Measurements from ENCODE around the gene CNST. TPM values are rescaled to one million over a fixed set of nuclear protein-coding genes. Genes with fewer than 3 reads are reported as not detected.

The CNST gene
- total RNA-seq, 1 experiment from 2014 or later: 9.1 TPM

DNA sequence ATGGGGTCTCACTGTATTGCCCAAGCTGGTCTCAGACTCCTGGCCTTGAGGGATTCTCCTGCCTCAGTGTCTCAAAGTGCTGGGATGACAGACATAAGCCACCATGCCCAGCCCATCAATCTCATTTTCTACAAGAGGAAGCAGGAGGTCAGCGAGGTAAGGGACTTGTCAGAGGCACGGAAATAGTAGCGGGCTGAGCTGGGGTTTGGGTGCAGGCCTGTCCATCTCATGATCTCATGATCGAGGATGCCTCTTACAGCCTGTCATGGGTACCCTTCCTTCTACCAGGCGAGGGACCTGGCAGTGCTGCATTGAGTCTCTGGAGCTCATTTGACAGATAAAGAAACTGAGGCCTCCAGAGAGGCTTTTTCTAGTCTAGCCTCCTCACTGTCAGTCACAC is 129.4 kb downstream of the CNST start:
- CTCF ChIA-PET: no interaction called here
- POLR2A ChIA-PET (ENCODE audit: unreplicated experiment): no interaction called here
- H3K4me3 ChIP-seq: no peak overlapping the region
- BruUV-seq (replicated peaks): no TSS peak
- H3K27me3 ChIP-seq (ENCODE audit: insufficient read depth, low read depth): no peaks in the 10 kb centered on the region
- no peaks in the 10 kb centered on the region for H3K79me2 ChIP-seq (ENCODE audit: low read depth)
- H3K27ac ChIP-seq: no peak overlapping the region
- H3K9me2 ChIP-seq (ENCODE audit: insufficient read depth): no peaks in the 10 kb centered on the region
- intact Hi-C loops (cut with micrococcal nuclease; ENCODE audit: unreplicated experiment): no loop called here
- H2AFZ ChIP-seq: no peak overlapping the region
- TF ChIP-seq CTCF (conservative IDR thresholded peaks at IDR 0.05) (no peak), EZH2 (IDR thresholded peaks at IDR 0.05; ENCODE audit: low read depth) (no peak)
- no peak for DNase-seq
- H3F3A ChIP-seq (ENCODE audit: insufficient read depth, low read depth): no peaks in the 10 kb centered on the region
- H3K36me3 ChIP-seq (ENCODE audit: low read depth): no peaks in the 10 kb centered on the region
- H4K20me1 ChIP-seq (ENCODE audit: insufficient read depth): no peaks in the 10 kb centered on the region
- no peaks in the 10 kb centered on the region for H3K9me3 ChIP-seq (ENCODE audit: insufficient read depth, low read depth)
- no peaks in the 10 kb centered on the region for H3K4me1 ChIP-seq (replicated peaks; ENCODE audit: insufficient read depth)
- no peak overlapping the region for H3K4me2 ChIP-seq

- CTCF ChIA-PET: no interaction called here
- H3K4me3 ChIP-seq: peak overlapping the region; percentile 20; the same call in 1 of the 2 replicates
- TF ChIP-seq EZH2 (IDR thresholded peaks at IDR 0.05; ENCODE audit: low read depth) (no peak), CTCF (conservative IDR thresholded peaks at IDR 0.05) (no peak)
- no peak for DNase-seq
- H3K79me2 ChIP-seq (ENCODE audit: low read depth): no peaks in the 10 kb centered on the region
- no peaks in the 10 kb centered on the region for H3K27me3 ChIP-seq (ENCODE audit: insufficient read depth, low read depth)
- no peak overlapping the region for H3K27ac ChIP-seq
- intact Hi-C loops (cut with micrococcal nuclease; ENCODE audit: unreplicated experiment): loop anchor here (1.0 to 2.0 kb wide), 3 partner anchors 9 to 201 kb away; partner anchors contain the start of gene SCCPDH
- H3K4me1 ChIP-seq (replicated peaks; ENCODE audit: insufficient read depth): no peaks in the 10 kb centered on the region
- no TSS peak for BruUV-seq (replicated peaks)
- peak overlapping the region; percentile 69 for H3K4me2 ChIP-seq
- POLR2A ChIA-PET (ENCODE audit: unreplicated experiment): no interaction called here
- peak overlapping the region; percentile 72 for H2AFZ ChIP-seq
- no peaks in the 10 kb centered on the region for H3K36me3 ChIP-seq (ENCODE audit: low read depth)
- no peaks in the 10 kb centered on the region for H3F3A ChIP-seq (ENCODE audit: insufficient read depth, low read depth)
- H4K20me1 ChIP-seq (ENCODE audit: insufficient read depth): no peaks in the 10 kb centered on the region
- no peaks in the 10 kb centered on the region for H3K9me3 ChIP-seq (ENCODE audit: insufficient read depth, low read depth)
- H3K9me2 ChIP-seq (ENCODE audit: insufficient read depth): no peaks in the 10 kb centered on the region
Observed at GRCh38 chr1:246698466-246699094, 132.3 kb downstream of the CNST start.

- Histone ChIP-seq H3K9me3 (ENCODE audit: insufficient read depth, low read depth) (no peaks in the 10 kb centered on the region), H3K4me1 (replicated peaks; ENCODE audit: insufficient read depth) (no peaks in the 10 kb centered on the region), H4K20me1 (ENCODE audit: insufficient read depth) (no peaks in the 10 kb centered on the region), H3K27me3 (ENCODE audit: insufficient read depth, low read depth) (no peaks in the 10 kb centered on the region), H3K9me2 (ENCODE audit: insufficient read depth) (no peaks in the 10 kb centered on the region), H3K4me2 (peak overlapping the region; percentile 69), H3K4me3 (peak overlapping the region; percentile 20; the same call in 1 of the 2 replicates), H2AFZ (peak overlapping the region; percentile 72), H3K27ac (no peak overlapping the region), H3F3A (ENCODE audit: insufficient read depth, low read depth) (no peaks in the 10 kb centered on the region), H3K79me2 (ENCODE audit: low read depth) (no peaks in the 10 kb centered on the region), H3K36me3 (ENCODE audit: low read depth) (no peaks in the 10 kb centered on the region)
- TF ChIP-seq CTCF (conservative IDR thresholded peaks at IDR 0.05) (peak; percentile 79), EZH2 (IDR thresholded peaks at IDR 0.05; ENCODE audit: low read depth) (no peak)
- POLR2A ChIA-PET (ENCODE audit: unreplicated experiment): no interaction called here
- DNase-seq: peak; percentile 76 to 79
- no TSS peak for BruUV-seq (replicated peaks)
- intact Hi-C loops (cut with micrococcal nuclease; ENCODE audit: unreplicated experiment): loop anchor here (1.0 to 2.0 kb wide), 3 partner anchors 10 to 202 kb away; partner anchors contain the start of gene SCCPDH
- CTCF ChIA-PET: no interaction called here
Observed at GRCh38 chr1:246699095-246699735, 133.0 kb downstream of the CNST start.

Data from PC-9 (cell line).